ENCODE data around the gene SPACA7.

The SPACA7 gene

DNA sequence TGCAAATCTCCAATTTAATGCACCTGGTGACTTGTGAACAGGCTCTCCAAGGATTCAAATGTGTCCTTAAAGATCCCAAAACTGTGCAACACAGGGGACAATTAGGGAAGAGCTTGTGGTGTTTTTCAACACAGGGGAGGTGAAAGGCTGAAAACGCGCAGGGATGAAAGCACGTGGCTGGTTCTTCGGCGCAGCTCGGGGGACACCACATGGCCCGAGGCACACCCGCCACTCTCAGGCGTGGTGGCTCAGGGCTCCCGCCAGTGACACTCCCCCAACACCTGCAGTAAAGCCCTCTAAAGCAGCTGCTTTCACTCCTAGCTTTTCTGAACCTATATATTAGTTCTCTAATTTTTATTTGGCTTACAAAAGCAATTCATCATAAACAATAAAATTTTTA, 91.9 kb downstream of the SPACA7 start:
- no peak for DNase-seq (ENCODE audit: extremely low spot score)
- CTCF ChIA-PET, result no interaction called here
- POLR2A ChIA-PET, result no interaction called here
- TF ChIP-seq, protein P1, sequence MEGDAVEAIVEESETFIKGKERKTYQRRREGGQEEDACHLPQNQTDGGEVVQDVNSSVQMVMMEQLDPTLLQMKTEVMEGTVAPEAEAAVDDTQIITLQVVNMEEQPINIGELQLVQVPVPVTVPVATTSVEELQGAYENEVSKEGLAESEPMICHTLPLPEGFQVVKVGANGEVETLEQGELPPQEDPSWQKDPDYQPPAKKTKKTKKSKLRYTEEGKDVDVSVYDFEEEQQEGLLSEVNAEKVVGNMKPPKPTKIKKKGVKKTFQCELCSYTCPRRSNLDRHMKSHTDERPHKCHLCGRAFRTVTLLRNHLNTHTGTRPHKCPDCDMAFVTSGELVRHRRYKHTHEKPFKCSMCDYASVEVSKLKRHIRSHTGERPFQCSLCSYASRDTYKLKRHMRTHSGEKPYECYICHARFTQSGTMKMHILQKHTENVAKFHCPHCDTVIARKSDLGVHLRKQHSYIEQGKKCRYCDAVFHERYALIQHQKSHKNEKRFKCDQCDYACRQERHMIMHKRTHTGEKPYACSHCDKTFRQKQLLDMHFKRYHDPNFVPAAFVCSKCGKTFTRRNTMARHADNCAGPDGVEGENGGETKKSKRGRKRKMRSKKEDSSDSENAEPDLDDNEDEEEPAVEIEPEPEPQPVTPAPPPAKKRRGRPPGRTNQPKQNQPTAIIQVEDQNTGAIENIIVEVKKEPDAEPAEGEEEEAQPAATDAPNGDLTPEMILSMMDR (IDR thresholded peaks at IDR 0.05; ENCODE audit: control extremely low read depth, extremely low read depth, low read depth, missing control alignments), result no peak

DNA sequence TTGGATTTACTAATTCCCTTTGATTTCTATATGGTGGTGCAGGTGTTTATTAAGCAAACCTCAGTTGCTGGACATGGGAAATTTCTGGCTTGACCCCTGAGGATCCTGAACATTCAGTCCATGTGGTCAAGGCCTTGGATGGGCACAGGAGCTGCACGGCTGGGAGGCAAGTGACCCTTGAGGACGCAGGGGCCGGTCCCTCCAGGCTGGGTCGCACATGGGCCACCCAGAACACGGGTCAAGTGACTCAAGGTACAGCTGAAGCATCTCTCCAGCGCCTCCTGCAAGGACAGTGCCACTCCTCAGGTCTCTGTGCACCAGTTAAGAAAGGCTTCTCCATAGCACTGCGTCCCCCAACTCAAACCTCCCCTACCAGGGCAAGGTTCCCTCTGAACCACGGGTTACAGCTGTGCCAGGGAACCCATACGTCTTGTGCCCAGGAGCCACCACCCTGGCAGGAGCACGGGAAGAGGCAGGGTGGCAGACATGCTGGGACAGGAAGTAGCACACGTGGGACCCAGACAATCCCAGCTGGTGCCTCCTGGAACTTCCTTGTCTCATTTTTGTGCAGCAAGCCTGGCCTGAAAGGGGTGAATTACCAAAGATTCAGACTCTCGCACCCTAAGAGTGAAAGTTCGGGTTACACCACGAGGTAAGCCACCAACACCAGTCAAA, 93.1 kb downstream of the SPACA7 start:
- DNase-seq (ENCODE audit: extremely low spot score), result no peak
- ChIA-PET CTCF (interaction anchor here (0.8 to 1.3 kb wide), 3 partner anchors 8 to 23 kb away, joined by 3 to 4 read pairs (median 3); no protein-coding TSS in a partner anchor), POLR2A (no interaction called here)
- TF ChIP-seq, protein P1 (IDR thresholded peaks at IDR 0.05; ENCODE audit: control extremely low read depth, extremely low read depth, low read depth, missing control alignments), result no peak

DNA sequence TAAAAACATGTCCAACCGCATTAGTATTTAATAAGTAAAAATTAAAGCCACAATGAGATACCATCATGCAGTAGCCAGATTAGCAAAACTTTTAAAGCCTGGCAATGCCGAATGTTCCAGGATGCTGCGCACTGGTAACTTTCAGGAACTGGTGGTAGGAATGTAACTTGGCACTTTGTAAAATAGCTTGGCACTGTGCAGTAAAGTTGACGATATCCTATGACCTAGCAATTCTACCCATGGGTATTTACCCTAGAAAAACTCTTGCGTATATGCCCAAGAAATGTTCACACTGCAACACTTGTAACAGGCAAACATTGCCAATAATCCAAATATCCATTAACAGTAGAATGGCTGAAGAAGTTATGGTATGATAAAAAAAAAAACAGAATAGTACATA, 97.7 kb downstream of the SPACA7 start:
- POLR2A ChIA-PET, result no interaction called here

DNA sequence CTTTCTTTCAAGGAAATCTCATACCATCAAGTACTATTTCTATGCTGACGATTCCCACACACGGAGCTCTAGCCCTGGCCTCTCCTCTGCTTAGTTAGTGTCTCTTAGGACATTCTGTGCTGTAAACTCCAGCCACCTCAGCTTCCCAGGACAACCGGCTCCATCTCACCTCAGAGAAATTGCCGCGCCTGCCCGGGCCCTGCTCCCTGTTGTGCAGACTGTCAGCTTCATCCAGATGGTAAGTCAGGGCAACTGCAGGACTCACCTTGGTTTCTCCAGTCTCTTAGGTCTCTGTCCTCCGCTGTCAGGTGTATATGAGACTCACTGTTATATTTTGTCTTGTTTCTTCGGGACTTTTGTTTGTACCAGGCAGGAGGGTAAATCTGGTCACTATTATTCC, 98.7 kb downstream of the SPACA7 start:
- ChIA-PET POLR2A (no interaction called here), CTCF (interaction anchor here (1.0 kb wide), 1 partner anchor 9 kb away, joined by 5 read pairs; no protein-coding TSS in a partner anchor)
- DNase-seq (ENCODE audit: extremely low spot score), result no peak
- TF ChIP-seq, protein P1 (IDR thresholded peaks at IDR 0.05; ENCODE audit: control extremely low read depth, extremely low read depth, low read depth, missing control alignments), result no peak

More for the DNA sequence above, 97.7 kb downstream of the SPACA7 start:
- TF ChIP-seq, protein P1 (IDR thresholded peaks at IDR 0.05; ENCODE audit: control extremely low read depth, extremely low read depth, low read depth, missing control alignments), result no peak
- no peak for DNase-seq (ENCODE audit: extremely low spot score)
- CTCF ChIA-PET, result no interaction called here

DNA sequence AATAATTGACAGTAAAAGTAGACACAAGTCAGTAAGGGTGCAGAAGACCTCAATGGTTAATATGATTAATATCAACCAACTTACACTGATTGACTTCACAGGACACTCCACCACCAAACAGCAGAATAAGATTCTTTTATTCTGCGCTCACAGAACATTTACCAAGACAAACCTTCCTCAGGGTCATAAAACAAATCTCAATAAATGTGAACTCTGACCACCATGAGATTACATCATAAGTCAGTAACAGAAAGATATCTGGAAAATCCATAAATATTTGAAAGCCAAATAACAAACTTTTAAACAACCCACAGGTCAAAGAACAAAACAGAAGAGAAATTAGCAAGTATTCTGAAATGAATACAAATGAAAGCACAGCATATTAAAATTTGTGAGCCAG, 99.7 kb downstream of the SPACA7 start:
- CTCF ChIA-PET, result no interaction called here

DNA sequence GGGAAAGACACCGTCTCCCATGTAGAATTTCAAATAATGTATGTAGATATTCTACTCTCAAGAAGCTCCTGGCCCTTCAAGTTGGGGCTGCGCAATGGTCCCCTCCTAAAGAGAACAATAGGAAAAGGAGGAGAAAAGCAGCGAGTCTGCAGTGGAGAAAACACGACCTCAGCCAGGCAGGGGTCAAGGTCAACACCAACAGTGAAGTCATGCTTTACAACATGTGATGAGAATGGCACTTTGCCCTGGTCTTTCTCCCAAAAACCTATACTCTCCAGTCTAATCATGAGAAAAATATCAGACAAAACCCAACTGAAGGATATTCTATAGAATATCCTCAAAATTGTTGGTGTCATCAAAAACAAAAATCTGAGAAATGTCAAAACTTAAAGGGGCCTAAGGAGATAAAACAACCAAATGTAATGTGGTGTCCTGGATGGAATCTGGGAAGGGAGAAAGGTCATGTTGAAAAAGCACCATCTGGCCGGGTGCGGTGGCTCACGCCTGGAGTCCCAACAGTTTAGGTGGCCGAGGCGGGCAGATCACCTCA, 101.0 kb downstream of the SPACA7 start:
- CTCF ChIA-PET, result interaction anchor here (0.8 to 1.3 kb wide), 2 partner anchors 8 to 14 kb away, joined by 3 read pairs; no protein-coding TSS in a partner anchor
- TF ChIP-seq, protein P1 (IDR thresholded peaks at IDR 0.05; ENCODE audit: control extremely low read depth, extremely low read depth, low read depth, missing control alignments), result no peak
- POLR2A ChIA-PET, result no interaction called here
- no peak for DNase-seq (ENCODE audit: extremely low spot score)

More for the DNA sequence above, 99.7 kb downstream of the SPACA7 start:
- POLR2A ChIA-PET, result no interaction called here
- TF ChIP-seq, protein P1 (IDR thresholded peaks at IDR 0.05; ENCODE audit: control extremely low read depth, extremely low read depth, low read depth, missing control alignments), result no peak
- DNase-seq (ENCODE audit: extremely low spot score), result no peak

Measured in GM10248 (cell line).